A549 (cell line): Measurements from ENCODE around the gene ENTHD1.
"Not testable (repeated sequence)": the region's sequence is repeated elsewhere in the genome, so short reads cannot be mapped to it uniquely, and the experiment has no call there.

Source experiments
- BCL3 ChIP-seq: fragments of >200 bp; sonication (Bioruptor Twin); formaldehyde crosslinking; IDR thresholded peaks from 3 replicates; pipeline ENCODE4 v1.6.1; 2016
- CBX8 ChIP-seq: fragments of 200-600 bp; sonication (generic); IDR thresholded peaks from 2 replicates; pipeline ENCODE4 v1.6.1; 2016
- CEBPB ChIP-seq, 2 experiments: fragments of >200 bp in 1 of 2; sonication (Bioruptor Twin) in 1 of 2; formaldehyde crosslinking in 1 of 2; IDR thresholded peaks; 2 replicates each; pipeline ENCODE4 v1.6.1; 2012 to 2016
- CTCF ChIP-seq: fragments of >200 bp; sonication (Bioruptor Twin); formaldehyde crosslinking; IDR thresholded peaks from 3 replicates; pipeline ENCODE4 v1.5.1; 2016
- EP300 ChIP-seq, 2 experiments: fragments of >200 bp; sonication (Bioruptor Twin); formaldehyde crosslinking; IDR thresholded peaks; 2 replicates in 1 of 2; 3 replicates in 1 of 2; pipeline ENCODE4 v1.6.1; 2016 to 2017
- MAX ChIP-seq: IDR thresholded peaks from 2 replicates; pipeline ENCODE4 v1.6.1; 2012
- POLR2AphosphoS2 ChIP-seq: conservative IDR thresholded peaks from 2 replicates; pipeline ENCODE4 v1.6.1; 2012; ENCODE audit warnings: low read length, improper control_type of control experiment, inconsistent platforms
- ZFP36 ChIP-seq: fragments of 450-650 bp; IDR thresholded peaks from 2 replicates; pipeline ENCODE4 v1.6.1; 2014; ENCODE audit warnings: borderline replicate concordance; ENCODE audit not compliant: partially characterized antibody
- ZNF302 ChIP-seq: fragments of 250-450 bp; sonication (Bioruptor Pico); IDR thresholded peaks from 2 replicates; pipeline ENCODE4 v1.9.0; 2021; ENCODE audit warnings: inconsistent platforms, mild to moderate bottlenecking, moderate library complexity

- TF ChIP-seq ZFP36; CTCF; ZNF302 (CRISPR knock-in tag); BCL3; CBX8; CEBPB (IDR thresholded peaks at IDR 0.05); POLR2AphosphoS2; EP300 (IDR thresholded peaks at IDR 0.05); MAX: not testable (repeated sequence)
These were observed 3.6 kb downstream of the ENTHD1 start for GRCh38 chr22:39889924-39890323.
